Measurements from ENCODE around the gene SCYL2.
A peak's percentile ranks its signal among the peaks of the same experiment; 100 is the strongest.
"Not testable (repeated sequence)": the region's sequence is repeated elsewhere in the genome, so short reads cannot be mapped to it uniquely, and the experiment has no call there.

SCYL2 gene

GRCh38 chr12:100249941-100250340 is 17.0 kb upstream of the SCYL2 start:
- no peak overlapping the region for H3K4me3 ChIP-seq (ENCODE audit: low read depth, low read length)
- no peak for TF ChIP-seq CTCF (IDR thresholded peaks at IDR 0.05; ENCODE audit: low read depth, low read length)

- TF ChIP-seq CTCF (IDR thresholded peaks at IDR 0.05; ENCODE audit: low read depth, low read length), result no peak
- no peak overlapping the region for H3K4me3 ChIP-seq (ENCODE audit: low read depth, low read length)
Measured at GRCh38 chr12:100251917-100252316, 15.1 kb upstream of the SCYL2 start.

- no peak overlapping the region for H3K4me3 ChIP-seq (ENCODE audit: low read depth, low read length)
- no peak for TF ChIP-seq CTCF (IDR thresholded peaks at IDR 0.05; ENCODE audit: low read depth, low read length)
Measured at GRCh38 chr12:100253437-100253836, 13.5 kb upstream of the SCYL2 start.

- no peak for TF ChIP-seq CTCF (IDR thresholded peaks at IDR 0.05; ENCODE audit: low read depth, low read length)
- no peak overlapping the region for H3K4me3 ChIP-seq (ENCODE audit: low read depth, low read length)
Measured at GRCh38 chr12:100254876-100255275, 12.1 kb upstream of the SCYL2 start.

- no peak overlapping the region for H3K4me3 ChIP-seq (ENCODE audit: low read depth, low read length)
- TF ChIP-seq CTCF (IDR thresholded peaks at IDR 0.05; ENCODE audit: low read depth, low read length), result no peak
Measured at GRCh38 chr12:100258127-100258526, 8.8 kb upstream of the SCYL2 start.

GRCh38 chr12:100263131-100263530 is 3.8 kb upstream of the SCYL2 start:
- no peak for TF ChIP-seq CTCF (IDR thresholded peaks at IDR 0.05; ENCODE audit: low read depth, low read length)
- H3K4me3 ChIP-seq (ENCODE audit: low read depth, low read length), result no peak overlapping the region

GRCh38 chr12:100265107-100265506 is 1.9 kb upstream of the SCYL2 start:
- H3K4me3 ChIP-seq (ENCODE audit: low read depth, low read length), result not testable (repeated sequence)

- H3K4me3 ChIP-seq (ENCODE audit: low read depth, low read length), result peak overlapping the region; percentile 77
- no peak for TF ChIP-seq CTCF (IDR thresholded peaks at IDR 0.05; ENCODE audit: low read depth, low read length)
Measured at GRCh38 chr12:100265732-100266584, 1.0 kb upstream of the SCYL2 start.

All from WI38 (cell line).